Ishikawa (cell line): ENCODE data around the gene MMS22L.

Experiments
- CEBPB ChIP-seq: IDR thresholded peaks from 2 replicates; pipeline ENCODE4 v1.6.1; 2012
- CREB1 ChIP-seq: IDR thresholded peaks from 2 replicates; pipeline ENCODE4 v1.6.1; 2012; ENCODE audit warnings: low read depth
- EGR1 ChIP-seq: IDR thresholded peaks from 2 replicates; pipeline ENCODE4 v1.6.1; 2012
- EP300 ChIP-seq: IDR thresholded peaks from 2 replicates; pipeline ENCODE4 v1.6.1; 2012; ENCODE audit warnings: borderline replicate concordance
- FOXM1 ChIP-seq: IDR thresholded peaks from 2 replicates; pipeline ENCODE4 v1.6.1; 2012; ENCODE audit warnings: low read depth, borderline replicate concordance
- NFIC ChIP-seq: IDR thresholded peaks from 2 replicates; pipeline ENCODE4 v1.6.1; 2012
- RAD21 ChIP-seq: IDR thresholded peaks from 2 replicates; pipeline ENCODE4 v1.6.1; 2012; ENCODE audit warnings: low read depth
- TAF1 ChIP-seq: IDR thresholded peaks from 2 replicates; pipeline ENCODE4 v1.6.1; 2012; ENCODE audit warnings: low read depth, mild to moderate bottlenecking
- TCF12 ChIP-seq: IDR thresholded peaks from 2 replicates; pipeline ENCODE4 v1.6.1; 2012; ENCODE audit warnings: low read depth
- TEAD4 ChIP-seq: IDR thresholded peaks from 2 replicates; pipeline ENCODE4 v1.6.1; 2012
- USF1 ChIP-seq: IDR thresholded peaks from 2 replicates; pipeline ENCODE4 v1.6.1; 2012
- YY1 ChIP-seq: IDR thresholded peaks from 2 replicates; pipeline ENCODE4 v1.6.1; 2012; ENCODE audit warnings: low read depth
- ZBTB7A ChIP-seq: IDR thresholded peaks from 2 replicates; pipeline ENCODE4 v1.6.1; 2012; ENCODE audit warnings: low read depth
- TF ChIP-seq, protein P1 (sequence below): IDR thresholded peaks from 2 replicates; pipeline ENCODE4 v1.6.1; 2012
- TF ChIP-seq, protein P2 (sequence below): IDR thresholded peaks from 2 replicates; pipeline ENCODE4 v1.6.1; 2012; ENCODE audit warnings: low read depth, mild to moderate bottlenecking

MMS22L gene

DNA sequence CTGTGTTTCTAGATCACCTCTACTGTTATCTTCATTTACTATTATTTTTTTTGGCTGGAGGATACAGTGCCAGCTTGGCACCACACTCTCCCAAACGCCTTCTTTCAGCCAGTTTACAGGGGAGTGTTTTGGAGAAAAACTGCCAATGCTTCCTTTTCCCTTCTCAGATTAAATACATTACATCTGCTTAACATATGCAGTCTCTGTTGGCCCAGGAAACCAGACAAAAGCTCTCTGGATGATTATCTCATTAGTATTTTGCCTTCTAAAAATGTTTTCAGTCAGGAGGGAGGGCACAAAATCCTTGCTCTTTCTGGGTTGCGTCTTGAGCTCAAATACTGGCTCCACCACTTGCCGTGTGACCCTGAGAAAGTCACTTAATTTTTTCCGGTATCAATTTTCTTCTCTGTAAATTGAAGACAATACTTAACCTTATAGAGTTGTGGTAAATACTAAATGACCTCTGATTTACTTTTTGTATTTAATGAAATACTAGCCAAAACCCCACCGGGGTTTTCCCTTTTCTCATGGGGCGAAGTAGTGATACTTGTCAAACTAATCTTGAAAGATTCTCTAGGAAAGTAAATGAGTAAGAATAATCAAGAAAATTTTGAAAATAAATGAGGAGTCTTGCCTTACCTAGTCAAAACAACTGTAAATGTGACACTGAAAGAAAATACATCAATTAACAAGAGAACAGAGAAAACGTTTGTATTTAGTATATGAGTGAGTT, 146.2 kb downstream of the MMS22L start:
- TF ChIP-seq TAF1 (no peak), TCF12 (no peak), RAD21 (no peak), ZBTB7A (no peak), CEBPB (no peak), EP300 (no peak), NFIC (no peak), EGR1 (no peak), USF1 (no peak), YY1 (no peak)
- TF ChIP-seq, protein P1, sequence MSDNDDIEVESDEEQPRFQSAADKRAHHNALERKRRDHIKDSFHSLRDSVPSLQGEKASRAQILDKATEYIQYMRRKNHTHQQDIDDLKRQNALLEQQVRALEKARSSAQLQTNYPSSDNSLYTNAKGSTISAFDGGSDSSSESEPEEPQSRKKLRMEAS = no peak
- TF ChIP-seq, protein P2, sequence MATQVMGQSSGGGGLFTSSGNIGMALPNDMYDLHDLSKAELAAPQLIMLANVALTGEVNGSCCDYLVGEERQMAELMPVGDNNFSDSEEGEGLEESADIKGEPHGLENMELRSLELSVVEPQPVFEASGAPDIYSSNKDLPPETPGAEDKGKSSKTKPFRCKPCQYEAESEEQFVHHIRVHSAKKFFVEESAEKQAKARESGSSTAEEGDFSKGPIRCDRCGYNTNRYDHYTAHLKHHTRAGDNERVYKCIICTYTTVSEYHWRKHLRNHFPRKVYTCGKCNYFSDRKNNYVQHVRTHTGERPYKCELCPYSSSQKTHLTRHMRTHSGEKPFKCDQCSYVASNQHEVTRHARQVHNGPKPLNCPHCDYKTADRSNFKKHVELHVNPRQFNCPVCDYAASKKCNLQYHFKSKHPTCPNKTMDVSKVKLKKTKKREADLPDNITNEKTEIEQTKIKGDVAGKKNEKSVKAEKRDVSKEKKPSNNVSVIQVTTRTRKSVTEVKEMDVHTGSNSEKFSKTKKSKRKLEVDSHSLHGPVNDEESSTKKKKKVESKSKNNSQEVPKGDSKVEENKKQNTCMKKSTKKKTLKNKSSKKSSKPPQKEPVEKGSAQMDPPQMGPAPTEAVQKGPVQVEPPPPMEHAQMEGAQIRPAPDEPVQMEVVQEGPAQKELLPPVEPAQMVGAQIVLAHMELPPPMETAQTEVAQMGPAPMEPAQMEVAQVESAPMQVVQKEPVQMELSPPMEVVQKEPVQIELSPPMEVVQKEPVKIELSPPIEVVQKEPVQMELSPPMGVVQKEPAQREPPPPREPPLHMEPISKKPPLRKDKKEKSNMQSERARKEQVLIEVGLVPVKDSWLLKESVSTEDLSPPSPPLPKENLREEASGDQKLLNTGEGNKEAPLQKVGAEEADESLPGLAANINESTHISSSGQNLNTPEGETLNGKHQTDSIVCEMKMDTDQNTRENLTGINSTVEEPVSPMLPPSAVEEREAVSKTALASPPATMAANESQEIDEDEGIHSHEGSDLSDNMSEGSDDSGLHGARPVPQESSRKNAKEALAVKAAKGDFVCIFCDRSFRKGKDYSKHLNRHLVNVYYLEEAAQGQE = no peak

DNA sequence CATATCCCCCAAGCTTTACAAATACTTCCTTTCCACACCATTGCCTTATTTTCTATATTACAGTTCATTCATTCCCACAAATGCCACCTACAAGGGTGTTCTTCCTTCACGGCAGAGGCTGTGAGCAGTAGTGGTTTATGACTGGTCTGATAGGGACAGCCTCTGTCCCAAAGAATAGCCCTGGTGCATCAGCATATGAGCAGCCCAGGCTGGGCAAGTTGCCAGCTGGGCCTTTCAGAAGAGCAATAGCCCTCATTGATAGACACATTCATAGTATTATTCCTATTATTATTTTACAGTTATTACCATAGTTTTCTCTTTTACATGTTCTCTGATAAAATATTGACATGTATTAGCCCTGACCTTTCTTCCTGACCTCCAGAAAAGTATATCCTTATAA, 149.9 kb downstream of the MMS22L start:
- TF ChIP-seq TCF12 (no peak), CREB1 (no peak), CEBPB (no peak), NFIC (0 out of 2 replicates have a peak, but pooled peaks have one; percentile 19), USF1 (no peak), TAF1 (no peak)

DNA sequence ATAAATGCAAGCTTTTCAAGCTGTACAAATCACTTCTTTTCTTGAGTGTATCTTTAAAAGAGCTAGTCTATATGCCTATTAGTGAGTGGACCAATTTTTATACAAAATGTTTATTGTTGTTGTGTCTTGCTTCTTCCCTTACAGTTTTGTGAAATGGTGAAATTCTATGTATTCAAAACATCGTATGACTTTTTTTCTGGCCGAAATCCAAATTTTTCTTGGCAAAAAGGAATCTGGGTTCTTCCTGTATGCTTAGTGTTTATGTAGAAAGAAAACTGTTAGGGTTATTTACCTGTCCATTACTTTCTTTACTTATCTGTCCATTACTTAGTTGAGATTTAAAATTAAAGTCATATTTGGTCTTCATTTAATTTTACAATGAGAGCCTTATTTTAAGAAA, 153.9 kb downstream of the MMS22L start:
- no peak for TF ChIP-seq RAD21
- no peak for TF ChIP-seq EGR1
- TF ChIP-seq YY1 = no peak
- TF ChIP-seq CREB1 = no peak
- TF ChIP-seq TCF12 = no peak
- TF ChIP-seq ZBTB7A = no peak
- TF ChIP-seq, protein P2 = no peak
- TF ChIP-seq NFIC = no peak
- no peak for TF ChIP-seq TEAD4
- no peak for TF ChIP-seq FOXM1
- no peak for TF ChIP-seq CEBPB
- no peak for TF ChIP-seq EP300
- TF ChIP-seq USF1 = no peak
- TF ChIP-seq, protein P1 = no peak
- TF ChIP-seq TAF1 = no peak

DNA sequence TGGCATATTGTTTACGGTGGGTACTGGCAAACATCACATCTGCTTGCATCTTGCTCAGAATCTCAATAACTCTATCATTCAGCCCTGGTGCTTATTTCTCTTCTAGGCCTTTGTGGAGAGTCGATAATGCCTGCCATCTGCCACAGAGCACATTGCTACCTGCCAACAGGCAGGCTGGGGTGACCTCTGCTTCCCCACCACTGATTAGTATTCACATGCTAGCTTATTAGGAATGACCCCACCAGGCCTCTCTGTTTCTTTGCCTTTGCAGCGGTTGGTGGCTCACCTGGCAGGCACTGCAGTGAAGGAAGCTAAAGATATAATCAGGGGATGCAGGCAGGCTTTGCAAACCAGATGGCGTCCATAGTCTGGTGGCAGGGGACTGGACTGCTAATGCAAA, 154.5 kb downstream of the MMS22L start:
- TF ChIP-seq NFIC (no peak), CREB1 (no peak), EGR1 (no peak), EP300 (no peak)

GRCh38 chr6:97123652-97124051, 159.4 kb downstream of the MMS22L start:
- TF ChIP-seq TAF1 (no peak), EP300 (no peak), YY1 (no peak), RAD21 (no peak), NFIC (no peak), CEBPB (no peak), TEAD4 (no peak), ZBTB7A (no peak), TCF12 (no peak), USF1 (no peak), FOXM1 (no peak), CREB1 (no peak), EGR1 (no peak)
- TF ChIP-seq, protein P1 = no peak
- TF ChIP-seq, protein P2 = no peak
